Measurements from ENCODE around the gene WDR33.

DNA sequence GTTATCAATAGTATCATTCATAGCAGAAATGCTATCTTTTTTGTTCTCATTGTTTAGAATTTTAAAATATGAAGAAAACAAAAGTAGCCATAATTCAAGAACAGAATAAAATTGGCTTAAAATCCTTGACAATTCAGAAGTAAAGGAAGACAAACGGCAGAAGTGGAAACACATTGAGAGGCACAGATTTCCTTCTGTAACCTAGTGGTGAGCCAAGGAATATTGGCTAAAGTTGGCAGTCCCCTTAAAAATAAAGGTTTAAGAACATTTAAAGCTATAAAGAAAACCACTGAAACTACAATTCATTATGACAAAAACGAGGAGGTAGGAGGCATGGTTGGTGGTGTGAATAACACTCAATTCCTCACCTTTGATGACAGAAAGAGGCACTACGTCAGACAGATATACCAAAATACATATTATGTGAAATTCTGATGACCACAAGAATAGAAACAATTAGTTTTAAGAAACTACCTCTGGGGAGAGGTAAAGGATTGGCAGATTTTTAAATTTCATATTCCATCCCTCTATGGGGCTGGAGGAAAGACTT, 67.4 kb downstream of the WDR33 start:
- TF ChIP-seq, protein P1, sequence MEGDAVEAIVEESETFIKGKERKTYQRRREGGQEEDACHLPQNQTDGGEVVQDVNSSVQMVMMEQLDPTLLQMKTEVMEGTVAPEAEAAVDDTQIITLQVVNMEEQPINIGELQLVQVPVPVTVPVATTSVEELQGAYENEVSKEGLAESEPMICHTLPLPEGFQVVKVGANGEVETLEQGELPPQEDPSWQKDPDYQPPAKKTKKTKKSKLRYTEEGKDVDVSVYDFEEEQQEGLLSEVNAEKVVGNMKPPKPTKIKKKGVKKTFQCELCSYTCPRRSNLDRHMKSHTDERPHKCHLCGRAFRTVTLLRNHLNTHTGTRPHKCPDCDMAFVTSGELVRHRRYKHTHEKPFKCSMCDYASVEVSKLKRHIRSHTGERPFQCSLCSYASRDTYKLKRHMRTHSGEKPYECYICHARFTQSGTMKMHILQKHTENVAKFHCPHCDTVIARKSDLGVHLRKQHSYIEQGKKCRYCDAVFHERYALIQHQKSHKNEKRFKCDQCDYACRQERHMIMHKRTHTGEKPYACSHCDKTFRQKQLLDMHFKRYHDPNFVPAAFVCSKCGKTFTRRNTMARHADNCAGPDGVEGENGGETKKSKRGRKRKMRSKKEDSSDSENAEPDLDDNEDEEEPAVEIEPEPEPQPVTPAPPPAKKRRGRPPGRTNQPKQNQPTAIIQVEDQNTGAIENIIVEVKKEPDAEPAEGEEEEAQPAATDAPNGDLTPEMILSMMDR (IDR thresholded peaks at IDR 0.05), result no peak
- no peak for TF ChIP-seq POLR2A (IDR thresholded peaks at IDR 0.05)
